ENCODE results near the gene HELB. TPM values are rescaled to one million over a fixed set of nuclear protein-coding genes. Genes with fewer than 3 reads are reported as not detected.

Gene HELB
- total and polyA plus RNA-seq, 2 of the 8 experiments (the other 6 are each of a cell fraction or from before 2014, with no cell fraction given): 1.8 to 7.6 TPM

GRCh38 chr12:66337381-66338010, 35.2 kb downstream of the HELB start:
- Histone ChIP-seq H4K8ac (ENCODE audit: extremely low read depth, insufficient read depth, low read length) (no peak overlapping the region), H3K4ac (replicated peaks; ENCODE audit: insufficient read length, low read depth, low read length) (no peak overlapping the region), H3K18ac (ENCODE audit: extremely low read depth, low read length) (no peak overlapping the region), H2BK120ac (replicated peaks; ENCODE audit: low read depth, low read length) (no peak overlapping the region), H3K27me3 (replicated peaks in 1 of 4; ENCODE audit: control insufficient read depth in 3 of 4, extremely low read depth in 1 of 4, insufficient read depth in 3 of 4, low read length in 3 of 4) (no peaks in the 10 kb centered on the region), H2BK12ac (ENCODE audit: low read depth, low read length) (no peak overlapping the region), H3K4me2 (ENCODE audit: insufficient read depth in 1 of 2, low read depth in 2 of 2, low read length in 2 of 2) (no peak overlapping the region), H3K14ac (ENCODE audit: insufficient read length) (no peak overlapping the region), H3K4me3 (ENCODE audit: extremely low read depth in 1 of 4, insufficient read depth in 2 of 4, low read depth in 3 of 4, low read length in 4 of 4) (no peak overlapping the region), H3K23me2 (ENCODE audit: low read depth, low read length) (no peaks in the 10 kb centered on the region), H2AK5ac (ENCODE audit: low read depth, low read length) (no peak overlapping the region), H2AFZ (ENCODE audit: low read length) (no peak overlapping the region), H4K91ac (replicated peaks; ENCODE audit: insufficient read length, low read length) (no peak overlapping the region), H3K79me1 (ENCODE audit: low read depth, low read length) (no peaks in the 10 kb centered on the region), H3K27ac (ENCODE audit: low read depth, low read length) (no peak overlapping the region), H2BK5ac (ENCODE audit: low read depth, low read length) (no peak overlapping the region), H3K23ac (ENCODE audit: insufficient read length) (no peak overlapping the region), H3K36me3 (ENCODE audit: control insufficient read depth in 2 of 4, insufficient read depth in 4 of 4, low read length in 3 of 4) (peaks cover 0 to 27% (median 9%) of the 10 kb centered on the region in 4 experiments; a peak in 6 of 8 replicates), H2BK15ac (ENCODE audit: low read length) (no peak overlapping the region), H3K9me3 (ENCODE audit: insufficient read depth in 2 of 2, low read depth in 1 of 2, low read length in 1 of 2) (peaks cover 10 to 11% of the 10 kb centered on the region in 2 experiments), H2BK20ac (ENCODE audit: low read length) (no peak overlapping the region), H3K56ac (replicated peaks; ENCODE audit: insufficient read length, low read depth, low read length) (no peak overlapping the region), H3K9ac (replicated peaks in 1 of 4; ENCODE audit: extremely low read depth in 1 of 4, low read depth in 3 of 4, low read length in 3 of 4) (no peak overlapping the region), H3K4me1 (replicated peaks in 1 of 4; ENCODE audit: control insufficient read depth in 3 of 4, insufficient read depth in 4 of 4, low read length in 3 of 4) (no peaks in the 10 kb centered on the region), H4K20me1 (replicated peaks in 1 of 2; ENCODE audit: control insufficient read depth in 1 of 2, insufficient read depth in 2 of 2, low read length in 2 of 2) (no peaks in the 10 kb centered on the region), H3K79me2 (ENCODE audit: control insufficient read depth in 1 of 2, insufficient read depth in 2 of 2, low read length in 2 of 2) (no peaks in the 10 kb centered on the region), H4K5ac (ENCODE audit: insufficient read length, low read depth, low read length) (no peak overlapping the region)
- WGBS, 2 experiments (ENCODE audit: extremely low coverage in 1 of 2, insufficient coverage in 1 of 2, insufficient read length in 1 of 2, insufficient replicate concordance in 2 of 2, low coverage in 1 of 2, low lambda C conversion rate in 2 of 2, missing lambda C conversion rate in 1 of 2): 87% methylated on average over 2 of the region's 2 CpGs; no CpG with 5 or more reads in 1 of the 2 experiments
- POLR2A ChIA-PET (ENCODE audit: partially characterized antibody): no interaction called here
- CTCF ChIA-PET (ENCODE audit: partially characterized antibody): no interaction called here
- no peak for FAIRE-seq
- no peak for DNase-seq (ENCODE audit: low read depth in 1 of 2, low spot score in 2 of 2)
- TF ChIP-seq TCF12 (IDR thresholded peaks at IDR 0.05; ENCODE audit: low read depth, low read length) (no peak), BCL11A (IDR thresholded peaks at IDR 0.05; ENCODE audit: low read depth in 2 of 2, low read length in 2 of 2) (no peak), RAD21 (IDR thresholded peaks at IDR 0.05 in 1 of 2, conservative IDR thresholded peaks at IDR 0.05 in 1 of 2; ENCODE audit: low read depth in 2 of 2, low read length in 2 of 2) (no peak), E2F6 (IDR thresholded peaks at IDR 0.05) (no peak), YY1 (IDR thresholded peaks at IDR 0.05; ENCODE audit: low read depth, low read length) (no peak), TAF1 (IDR thresholded peaks at IDR 0.05; ENCODE audit: low read depth, low read length) (no peak), ZNF274 (IDR thresholded peaks at IDR 0.05; ENCODE audit: borderline replicate concordance, extremely low read depth, low read length) (no peak), SIRT6 (IDR thresholded peaks at IDR 0.05; ENCODE audit: low read length) (no peak), TBP (IDR thresholded peaks at IDR 0.05; ENCODE audit: low read depth, low read length) (no peak), CBX8 (IDR thresholded peaks at IDR 0.05; ENCODE audit: borderline replicate concordance, low read depth, low read length) (no peak), POLR2A (IDR thresholded peaks at IDR 0.05; ENCODE audit: control extremely low read depth in 1 of 2, low read depth in 2 of 2, low read length in 2 of 2) (no peak)
- TF ChIP-seq, protein P1, sequence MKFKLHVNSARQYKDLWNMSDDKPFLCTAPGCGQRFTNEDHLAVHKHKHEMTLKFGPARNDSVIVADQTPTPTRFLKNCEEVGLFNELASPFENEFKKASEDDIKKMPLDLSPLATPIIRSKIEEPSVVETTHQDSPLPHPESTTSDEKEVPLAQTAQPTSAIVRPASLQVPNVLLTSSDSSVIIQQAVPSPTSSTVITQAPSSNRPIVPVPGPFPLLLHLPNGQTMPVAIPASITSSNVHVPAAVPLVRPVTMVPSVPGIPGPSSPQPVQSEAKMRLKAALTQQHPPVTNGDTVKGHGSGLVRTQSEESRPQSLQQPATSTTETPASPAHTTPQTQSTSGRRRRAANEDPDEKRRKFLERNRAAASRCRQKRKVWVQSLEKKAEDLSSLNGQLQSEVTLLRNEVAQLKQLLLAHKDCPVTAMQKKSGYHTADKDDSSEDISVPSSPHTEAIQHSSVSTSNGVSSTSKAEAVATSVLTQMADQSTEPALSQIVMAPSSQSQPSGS (IDR thresholded peaks at IDR 0.05; ENCODE audit: low read length): no peak
